Adipose tissue (tissue), 3 donors: ENCODE results near the gene MKI67. TPM values are rescaled to one million over a fixed set of nuclear protein-coding genes. Genes with fewer than 3 reads are reported as not detected.

ENCODE experiments used
- H3K27ac ChIP-seq: one replicate; pipeline ENCODE4 v1.5.1; 2013; ENCODE audit warnings: low read depth, low read length
- WGBS, 3 donors: extraction: QIAGEN DNeasy Blood & Tissue Kit; methylation state at CpG; one replicate each; pipeline ENCODE4 v1.1.7; 2013; 5-methylcytosine and 5-hydroxymethylcytosine counted together
- polyA plus RNA-seq, 3 donors: library from polyadenylated mRNA; stranded (reverse); fragments of 200-250 nt; gene quantifications; one replicate each; pipeline ENCODE4 v1.2.3, GENCODE V29; 2013
- donor health status: healthy with polysubstance abuse.
- donor health status: Bipolar disorder and iron deficiency.
- donor health status: healthy.

Gene MKI67
- polyA plus RNA-seq, 3 donors = 0.11 to 0.16 (median 0.16) TPM

GRCh38 chr10:128047991-128048818, 78.0 kb downstream of the MKI67 start:
- 42 to 46% (median 42%) methylated on average over 21 of the region's 21 CpGs for WGBS, 3 donors
- peak overlapping the region; percentile 48 for H3K27ac ChIP-seq

GRCh38 chr10:128047351-128047750, 78.9 kb downstream of the MKI67 start:
- H3K27ac ChIP-seq = peak overlapping the region; percentile 45
- WGBS, 3 donors = 40 to 48% (median 44%) methylated on average over 17 of the region's 17 CpGs

- WGBS, 3 donors = 83 to 86% (median 83%) methylated on average over 10 of the region's 10 CpGs
- no peak overlapping the region for H3K27ac ChIP-seq
Observed at GRCh38 chr10:128046953-128047290, 79.3 kb downstream of the MKI67 start.

Other genes with a start within 250 kb of the MKI67 start
- under 1 TPM in 2 of 3 donors, not detected in 1; 0.07 TPM for gene CLRN3, start 233.5 kb downstream of the MKI67 start, polyA plus RNA-seq
- 10 to 100 TPM in 2 of 3 donors, 1 to 10 TPM in 1; 1.4 to 16.9 (median 10.8) TPM for gene PTPRE, start 219.3 kb downstream of the MKI67 start, polyA plus RNA-seq